Measurements from ENCODE around the gene DGAT2. TPM values are rescaled to one million over a fixed set of nuclear protein-coding genes. Genes with fewer than 3 reads are reported as not detected.

The DGAT2 gene
- total and polyA plus RNA-seq, 4 experiments from 2014 or later = 0.08 to 0.38 (median 0.26) TPM

GRCh38 chr11:75771646-75772410 is 3.2 kb downstream of the DGAT2 start:
- ChIA-PET CTCF (ENCODE audit: partially characterized antibody) (interaction anchor here (1.5 kb wide), 1 partner anchor 96 kb away, joined by 3 read pairs; no protein-coding TSS in a partner anchor), POLR2A (ENCODE audit: partially characterized antibody) (no interaction called here)
- H3K4me1 Mint-ChIP-seq = peaks cover 2 to 19% (median 9%) of the 10 kb centered on the region in 4 donors
- DNase-seq = no peak
- peaks cover 0 to 9% of the 10 kb centered on the region in 2 donors for H3K27me3 Mint-ChIP-seq
- H3K27me3 ChIP-seq (ENCODE audit: insufficient read depth, low read length) = peaks cover 3% of the 10 kb centered on the region
- no peak overlapping the region for H3K27ac ChIP-seq (ENCODE audit: low read depth, low read length)
- no peak overlapping the region for H3K4me3 Mint-ChIP-seq
- H3K4me1 ChIP-seq (ENCODE audit: insufficient read depth, low read length) = peaks cover 24% of the 10 kb centered on the region
- intact Hi-C loops (cut with micrococcal nuclease) = no loop called here
- H3K9me3 Mint-ChIP-seq = no peaks in the 10 kb centered on the region
- no peaks in the 10 kb centered on the region for H3K36me3 ChIP-seq (ENCODE audit: insufficient read depth, low read length)
- H3K9me3 ChIP-seq (ENCODE audit: control insufficient read depth in 1 of 2, low read length in 2 of 2) = no peaks in the 10 kb centered on the region
- H3K36me3 Mint-ChIP-seq = no peaks in the 10 kb centered on the region
- H3K27ac Mint-ChIP-seq = no peak overlapping the region
- no peak overlapping the region for H3K4me3 ChIP-seq (ENCODE audit: low read length in 2 of 2)

GRCh38 chr11:75773595-75774353 is 5.2 kb downstream of the DGAT2 start:
- Mint-ChIP-seq H3K36me3 (no peaks in the 10 kb centered on the region), H3K9me3 (no peaks in the 10 kb centered on the region), H3K4me1 (peaks cover 5 to 28% (median 10%) of the 10 kb centered on the region in 4 donors), H3K27me3 (peaks cover 0 to 6% of the 10 kb centered on the region in 2 donors), H3K27ac (peak overlapping the region in 1 of 7 donors; percentile 65), H3K4me3 (no peak overlapping the region)
- intact Hi-C loops (cut with micrococcal nuclease) = no loop called here
- H3K4me3 ChIP-seq (ENCODE audit: low read length in 2 of 2) = no peak overlapping the region
- H3K27me3 ChIP-seq (ENCODE audit: insufficient read depth, low read length) = peaks cover 3% of the 10 kb centered on the region
- no peak for DNase-seq
- H3K27ac ChIP-seq (ENCODE audit: low read depth, low read length) = no peak overlapping the region
- H3K4me1 ChIP-seq (ENCODE audit: insufficient read depth, low read length) = peaks cover 23% of the 10 kb centered on the region
- ChIA-PET CTCF (ENCODE audit: partially characterized antibody) (no interaction called here), POLR2A (ENCODE audit: partially characterized antibody) (no interaction called here)
- H3K36me3 ChIP-seq (ENCODE audit: insufficient read depth, low read length) = no peaks in the 10 kb centered on the region
- no peaks in the 10 kb centered on the region for H3K9me3 ChIP-seq (ENCODE audit: control insufficient read depth in 1 of 2, low read length in 2 of 2)

- Mint-ChIP-seq H3K27ac (no peak overlapping the region), H3K4me3 (no peak overlapping the region), H3K9me3 (no peaks in the 10 kb centered on the region), H3K4me1 (peaks cover 5 to 18% (median 7%) of the 10 kb centered on the region in 4 donors), H3K36me3 (no peaks in the 10 kb centered on the region), H3K27me3 (peaks cover 0 to 3% of the 10 kb centered on the region in 2 donors)
- H3K9me3 ChIP-seq (ENCODE audit: control insufficient read depth in 1 of 2, low read length in 2 of 2) = no peaks in the 10 kb centered on the region
- H3K27ac ChIP-seq (ENCODE audit: low read depth, low read length) = no peak overlapping the region
- H3K4me3 ChIP-seq (ENCODE audit: low read length in 2 of 2) = no peak overlapping the region
- H3K36me3 ChIP-seq (ENCODE audit: insufficient read depth, low read length) = no peaks in the 10 kb centered on the region
- peaks cover 15% of the 10 kb centered on the region for H3K4me1 ChIP-seq (ENCODE audit: insufficient read depth, low read length)
- no peak for DNase-seq
- intact Hi-C loops (cut with micrococcal nuclease) = no loop called here
- POLR2A ChIA-PET (ENCODE audit: partially characterized antibody) = no interaction called here
- H3K27me3 ChIP-seq (ENCODE audit: insufficient read depth, low read length) = no peaks in the 10 kb centered on the region
- CTCF ChIA-PET (ENCODE audit: partially characterized antibody) = interaction anchor here (1.0 kb wide), 1 partner anchor 28 kb away, joined by 4 read pairs; no protein-coding TSS in a partner anchor
Observed at GRCh38 chr11:75775056-75775455, 6.5 kb downstream of the DGAT2 start.

- Mint-ChIP-seq H3K36me3 (no peaks in the 10 kb centered on the region), H3K9me3 (no peaks in the 10 kb centered on the region), H3K27me3 (no peaks in the 10 kb centered on the region), H3K4me1 (peaks cover 5 to 14% (median 7%) of the 10 kb centered on the region in 4 donors), H3K27ac (no peak overlapping the region), H3K4me3 (no peak overlapping the region)
- Histone ChIP-seq H3K9me3 (ENCODE audit: control insufficient read depth in 1 of 2, low read length in 2 of 2) (no peaks in the 10 kb centered on the region), H3K36me3 (ENCODE audit: insufficient read depth, low read length) (no peaks in the 10 kb centered on the region), H3K27ac (ENCODE audit: low read depth, low read length) (no peak overlapping the region), H3K4me1 (ENCODE audit: insufficient read depth, low read length) (peaks cover 15% of the 10 kb centered on the region), H3K27me3 (ENCODE audit: insufficient read depth, low read length) (no peaks in the 10 kb centered on the region), H3K4me3 (ENCODE audit: low read length in 2 of 2) (no peak overlapping the region)
- DNase-seq = no peak
- ChIA-PET CTCF (ENCODE audit: partially characterized antibody) (no interaction called here), POLR2A (ENCODE audit: partially characterized antibody) (no interaction called here)
- intact Hi-C loops (cut with micrococcal nuclease) = no loop called here
Observed at GRCh38 chr11:75776546-75776945, 8.0 kb downstream of the DGAT2 start.

GRCh38 chr11:75777461-75778110 is 9.0 kb downstream of the DGAT2 start:
- H3K27me3 ChIP-seq (ENCODE audit: insufficient read depth, low read length) = no peaks in the 10 kb centered on the region
- peaks cover 15% of the 10 kb centered on the region for H3K4me1 ChIP-seq (ENCODE audit: insufficient read depth, low read length)
- H3K9me3 Mint-ChIP-seq = no peaks in the 10 kb centered on the region
- intact Hi-C loops (cut with micrococcal nuclease) = no loop called here
- H3K27me3 Mint-ChIP-seq = no peaks in the 10 kb centered on the region
- POLR2A ChIA-PET (ENCODE audit: partially characterized antibody) = interaction anchor here (0.7 kb wide), 1 partner anchor 8 kb away, joined by 4 read pairs; the partner anchor contains the start of gene DGAT2
- no peak overlapping the region for H3K4me3 Mint-ChIP-seq
- no peak overlapping the region for H3K4me3 ChIP-seq (ENCODE audit: low read length in 2 of 2)
- peaks cover 5 to 14% (median 7%) of the 10 kb centered on the region in 4 donors for H3K4me1 Mint-ChIP-seq
- peak overlapping the region in 1 of 7 donors; percentile 57 for H3K27ac Mint-ChIP-seq
- no peaks in the 10 kb centered on the region for H3K36me3 Mint-ChIP-seq
- no peaks in the 10 kb centered on the region for H3K36me3 ChIP-seq (ENCODE audit: insufficient read depth, low read length)
- no peak overlapping the region for H3K27ac ChIP-seq (ENCODE audit: low read depth, low read length)
- no peak for DNase-seq
- H3K9me3 ChIP-seq (ENCODE audit: control insufficient read depth in 1 of 2, low read length in 2 of 2) = no peaks in the 10 kb centered on the region
- CTCF ChIA-PET (ENCODE audit: partially characterized antibody) = no interaction called here

GRCh38 chr11:75778962-75779361 is 10.4 kb downstream of the DGAT2 start:
- no peak overlapping the region for H3K4me3 Mint-ChIP-seq
- ChIA-PET POLR2A (ENCODE audit: partially characterized antibody) (no interaction called here), CTCF (ENCODE audit: partially characterized antibody) (interaction anchor here (1.2 kb wide), 1 partner anchor 10 kb away, joined by 4 read pairs; no protein-coding TSS in a partner anchor)
- no peaks in the 10 kb centered on the region for H3K9me3 Mint-ChIP-seq
- H3K4me1 Mint-ChIP-seq = peaks cover 5 to 14% (median 7%) of the 10 kb centered on the region in 4 donors
- Histone ChIP-seq H3K9me3 (ENCODE audit: control insufficient read depth in 1 of 2, low read length in 2 of 2) (no peaks in the 10 kb centered on the region), H3K4me1 (ENCODE audit: insufficient read depth, low read length) (peaks cover 11% of the 10 kb centered on the region), H3K27ac (ENCODE audit: low read depth, low read length) (no peak overlapping the region), H3K36me3 (ENCODE audit: insufficient read depth, low read length) (no peaks in the 10 kb centered on the region), H3K27me3 (ENCODE audit: insufficient read depth, low read length) (no peaks in the 10 kb centered on the region), H3K4me3 (ENCODE audit: low read length in 2 of 2) (no peak overlapping the region)
- no peak for DNase-seq
- H3K36me3 Mint-ChIP-seq = no peaks in the 10 kb centered on the region
- H3K27me3 Mint-ChIP-seq = no peaks in the 10 kb centered on the region
- intact Hi-C loops (cut with micrococcal nuclease) = no loop called here
- H3K27ac Mint-ChIP-seq = no peak overlapping the region

- H3K4me1 ChIP-seq (ENCODE audit: insufficient read depth, low read length) = peaks cover 11% of the 10 kb centered on the region
- no peaks in the 10 kb centered on the region for H3K27me3 ChIP-seq (ENCODE audit: insufficient read depth, low read length)
- no peak for DNase-seq
- Mint-ChIP-seq H3K27me3 (no peaks in the 10 kb centered on the region), H3K4me3 (no peak overlapping the region), H3K36me3 (no peaks in the 10 kb centered on the region), H3K27ac (peak overlapping the region in 1 of 7 donors; percentile 68), H3K4me1 (peaks cover 5 to 14% (median 7%) of the 10 kb centered on the region in 4 donors), H3K9me3 (no peaks in the 10 kb centered on the region)
- no peaks in the 10 kb centered on the region for H3K36me3 ChIP-seq (ENCODE audit: insufficient read depth, low read length)
- H3K27ac ChIP-seq (ENCODE audit: low read depth, low read length) = no peak overlapping the region
- no peaks in the 10 kb centered on the region for H3K9me3 ChIP-seq (ENCODE audit: control insufficient read depth in 1 of 2, low read length in 2 of 2)
- CTCF ChIA-PET (ENCODE audit: partially characterized antibody) = interaction anchor here (1.2 kb wide), 1 partner anchor 9 kb away, joined by 4 read pairs; no protein-coding TSS in a partner anchor
- POLR2A ChIA-PET (ENCODE audit: partially characterized antibody) = no interaction called here
- intact Hi-C loops (cut with micrococcal nuclease) = no loop called here
- H3K4me3 ChIP-seq (ENCODE audit: low read length in 2 of 2) = no peak overlapping the region
Observed at GRCh38 chr11:75779960-75780359, 11.4 kb downstream of the DGAT2 start.

Data from CD4-positive, alpha-beta memory T cell (primary cell).